HK-2 (cell line): ENCODE results near the gene SLC13A1.
"Not testable (repeated sequence)": the region's sequence is repeated elsewhere in the genome, so short reads cannot be mapped to it uniquely, and the experiment has no call there.

Experiments
- DNase-seq: peaks from one replicate; pipeline ENCODE4 v3.0.0-alpha.2; 2018; ENCODE audit not compliant: unreplicated experiment

The SLC13A1 gene

DNA sequence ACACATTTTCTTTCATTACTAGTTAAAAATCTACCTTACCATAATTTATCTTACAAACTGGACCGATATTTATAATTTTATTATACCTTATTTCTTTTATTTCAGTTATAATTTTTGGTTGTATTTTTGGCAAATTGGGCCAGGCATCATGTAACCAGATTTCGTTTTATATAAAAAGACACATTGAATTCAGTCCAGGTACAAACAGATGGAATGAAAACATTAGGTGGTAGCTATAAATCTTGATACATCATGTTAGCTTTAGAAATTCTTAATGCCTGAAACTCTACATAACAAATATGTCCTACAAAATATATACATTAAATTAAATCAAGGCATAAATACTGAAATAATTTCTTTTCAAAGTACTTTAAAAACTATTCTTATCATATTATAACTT lies 73.1 kb downstream of the SLC13A1 start:
- no peak for DNase-seq

DNA sequence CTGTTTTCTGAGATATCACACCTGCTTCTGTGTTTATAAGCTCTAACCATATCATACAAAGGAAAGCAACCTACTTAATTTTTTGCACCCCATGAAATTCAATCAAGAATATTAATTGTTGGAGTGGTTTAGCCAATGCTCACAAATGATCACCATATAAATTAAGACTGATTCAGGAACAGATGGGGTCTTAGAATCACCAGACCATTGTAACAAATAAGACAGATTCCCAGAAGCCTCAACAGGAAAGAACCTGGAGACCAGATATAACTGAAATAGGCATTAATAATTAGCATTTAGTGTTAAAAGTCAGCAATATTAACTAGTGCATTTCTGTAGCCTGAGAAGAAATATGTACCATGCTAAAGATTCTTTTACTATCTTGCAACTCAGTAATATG lies 73.6 kb downstream of the SLC13A1 start:
- DNase-seq, result no peak

DNA sequence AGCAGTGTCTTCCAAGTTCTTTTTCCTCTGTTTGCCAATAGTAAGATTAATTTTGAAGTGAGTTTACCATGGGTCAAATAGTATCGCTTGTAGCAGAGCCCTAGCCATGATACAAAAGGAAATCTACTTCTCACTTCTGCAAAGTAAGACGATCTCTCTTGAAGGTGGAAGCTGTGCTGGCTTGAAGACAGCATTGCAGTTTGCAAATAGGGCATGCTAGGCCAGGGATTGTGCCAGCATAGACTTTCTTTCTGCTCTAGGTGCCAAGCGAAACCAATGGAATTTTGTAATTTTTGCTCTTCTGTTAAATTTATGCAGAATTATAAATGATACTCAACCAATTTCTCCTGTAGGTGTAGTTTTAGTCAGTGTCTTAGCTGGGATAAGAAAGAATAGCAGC lies 74.5 kb downstream of the SLC13A1 start:
- no peak for DNase-seq

DNA sequence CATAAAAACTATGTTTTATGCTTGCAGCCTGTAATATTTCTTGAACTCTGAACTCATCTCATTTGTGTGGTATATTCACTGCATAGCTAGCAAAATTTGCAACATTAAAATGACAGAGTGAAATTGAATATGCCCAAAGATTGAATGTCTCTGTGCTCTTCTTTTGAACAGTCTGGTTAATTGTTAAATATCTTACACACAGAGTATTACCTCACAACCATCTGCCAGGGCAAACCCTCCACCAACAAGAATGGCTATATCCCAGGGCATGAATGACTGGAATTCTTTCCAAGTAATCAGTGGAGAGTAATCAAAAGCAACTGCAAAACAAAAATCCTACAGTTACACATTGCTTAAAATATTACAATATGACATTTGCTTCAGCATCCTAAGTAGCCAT lies 76.9 kb downstream of the SLC13A1 start:
- no peak for DNase-seq

DNA sequence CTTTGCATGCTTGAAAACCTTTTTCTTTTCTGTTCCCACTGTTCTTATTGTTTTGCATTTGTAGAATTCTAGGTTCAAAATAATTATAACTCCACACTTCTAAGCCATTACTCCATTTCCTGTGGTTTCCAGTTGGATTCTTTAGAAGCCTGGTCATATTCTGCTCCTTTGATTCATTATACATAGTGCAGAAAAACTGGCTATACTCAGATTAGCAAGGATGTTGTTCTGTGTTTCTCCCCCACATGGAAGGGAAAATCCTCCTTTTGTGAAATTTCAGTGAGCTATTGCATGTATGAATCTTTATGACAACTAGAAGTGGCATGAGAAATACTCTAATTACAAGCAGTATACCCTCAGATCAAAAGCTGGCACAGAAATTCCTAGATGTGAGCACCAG lies 79.5 kb downstream of the SLC13A1 start:
- no peak for DNase-seq

DNA sequence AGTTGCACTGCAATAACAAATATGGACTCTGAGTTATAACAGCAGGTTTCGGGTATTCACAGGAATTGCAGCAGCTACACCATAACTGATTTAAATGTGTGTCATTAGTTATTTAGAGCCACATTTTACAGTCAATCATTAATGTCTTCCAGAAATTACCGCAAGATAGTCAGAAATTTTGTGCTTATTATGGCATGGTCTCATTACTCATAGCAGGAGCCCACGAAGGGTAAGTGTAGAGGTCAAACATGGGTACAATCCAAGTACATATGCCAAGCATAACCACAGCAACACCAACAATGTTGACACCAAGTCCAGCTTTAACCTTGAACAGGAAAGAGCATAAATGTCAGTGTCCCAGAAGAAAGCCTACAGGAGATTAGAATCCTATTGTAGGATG lies 84.4 kb downstream of the SLC13A1 start:
- DNase-seq, result no peak

DNA sequence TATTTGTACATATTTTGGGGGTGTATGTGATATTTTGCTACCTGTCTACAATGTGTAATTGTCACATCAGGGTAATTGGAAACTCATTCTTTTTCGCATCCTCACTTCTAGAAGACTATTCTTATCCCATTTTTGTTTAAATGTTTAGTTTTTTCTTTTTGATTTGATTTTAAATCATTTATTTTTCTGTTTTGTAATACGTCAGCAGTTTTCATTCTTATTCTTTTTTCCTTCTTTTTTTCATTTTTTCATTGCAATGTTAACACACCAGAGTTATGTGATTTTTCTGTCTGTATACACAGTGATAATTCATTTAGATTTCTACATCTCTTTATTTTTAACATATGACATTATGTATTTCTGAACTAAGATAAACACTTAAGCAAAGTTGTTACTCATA lies 85.5 kb downstream of the SLC13A1 start:
- DNase-seq, result no peak

DNA sequence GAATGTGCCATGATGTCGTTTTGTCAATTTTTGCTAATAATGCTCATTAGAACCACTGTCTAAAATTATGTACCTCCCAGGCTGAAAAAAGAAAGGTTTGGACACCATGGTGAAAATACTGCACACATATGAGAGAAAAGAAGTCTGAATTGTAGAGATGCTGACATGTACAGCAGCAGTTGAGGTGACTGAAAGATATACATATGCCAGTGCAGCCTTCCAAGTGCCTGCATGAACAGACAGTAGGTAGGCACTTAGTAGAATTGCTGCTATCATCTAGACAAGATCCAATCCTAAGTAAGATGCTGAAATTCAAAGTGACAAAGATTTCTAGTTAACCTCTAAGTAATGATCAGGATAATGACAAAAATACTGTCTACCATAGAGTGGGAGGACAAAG lies 86.9 kb downstream of the SLC13A1 start:
- no peak for DNase-seq

DNA sequence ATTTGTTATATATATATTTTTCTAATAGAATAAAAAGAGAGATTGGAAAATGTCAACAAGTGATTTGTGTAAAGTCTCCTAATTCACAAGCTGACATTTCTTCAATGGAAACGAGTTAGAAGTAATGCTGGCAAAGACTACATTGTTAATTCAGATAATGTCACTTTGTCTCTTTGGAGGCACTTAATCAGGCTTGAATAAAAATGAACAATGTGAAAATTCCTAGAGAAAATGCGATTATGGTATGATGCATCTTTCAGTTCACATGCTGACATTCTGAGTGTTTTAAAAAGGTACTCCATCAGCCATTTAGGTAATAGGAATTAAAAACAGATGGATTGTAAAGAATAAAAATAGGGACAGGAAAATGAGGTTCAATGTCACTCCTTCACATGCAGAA lies 100.1 kb downstream of the SLC13A1 start:
- no peak for DNase-seq

DNA sequence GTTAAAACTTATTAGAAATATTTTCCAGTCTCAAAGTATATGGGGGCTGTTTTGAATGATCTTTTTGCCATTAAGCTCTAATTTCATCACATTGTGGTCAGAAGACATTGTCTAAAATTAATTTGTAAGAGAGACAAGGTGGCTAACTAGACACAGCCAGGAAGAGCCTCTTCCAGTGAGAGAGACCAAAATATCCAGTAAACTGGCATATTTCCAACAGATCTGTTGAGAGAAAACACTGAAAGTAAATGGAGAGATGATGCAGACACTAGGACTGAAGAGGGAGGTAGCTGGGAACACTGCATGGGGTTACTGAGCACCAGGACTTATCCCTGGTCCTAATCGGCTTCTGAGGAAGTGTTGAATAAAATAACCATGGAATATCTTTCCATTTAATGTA lies 102.8 kb downstream of the SLC13A1 start:
- DNase-seq, result no peak

DNA sequence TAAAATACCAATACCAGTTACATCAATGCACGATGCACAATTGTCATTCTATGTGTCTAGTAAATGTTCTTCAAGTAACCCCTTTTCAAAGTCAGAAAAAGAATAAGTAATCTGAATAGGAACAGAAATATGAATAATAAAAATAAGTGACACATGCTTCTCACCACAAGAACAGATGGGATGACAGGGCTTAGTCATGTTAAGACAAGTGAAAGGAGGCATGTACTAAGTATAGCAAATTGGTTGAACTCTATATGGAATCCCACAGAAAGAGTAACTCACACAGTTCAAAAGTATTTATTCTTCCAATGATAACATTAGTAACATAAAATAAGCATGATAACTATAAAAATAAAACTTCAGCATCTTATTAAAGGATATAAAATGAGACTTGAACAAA lies 103.3 kb downstream of the SLC13A1 start:
- DNase-seq, result no peak

DNA sequence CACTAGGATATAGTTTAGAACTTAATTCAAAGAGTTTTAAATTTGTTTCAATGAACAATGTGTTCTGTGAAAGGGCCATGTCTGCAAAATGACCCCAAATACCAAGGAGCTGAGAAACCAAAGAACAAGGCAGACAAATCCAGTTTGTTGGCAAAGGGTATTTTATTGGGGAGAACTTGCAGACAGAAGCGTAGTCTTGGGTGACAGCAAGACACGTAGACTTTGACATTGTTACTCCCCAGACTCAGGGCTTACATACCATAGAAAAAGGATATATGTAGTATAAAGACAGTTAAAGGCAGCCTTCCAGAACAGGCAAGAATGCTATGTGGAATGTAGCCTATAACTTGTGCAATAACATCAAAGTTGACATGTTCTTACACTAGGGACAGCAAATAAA lies 109.3 kb downstream of the SLC13A1 start:
- no peak for DNase-seq

DNA sequence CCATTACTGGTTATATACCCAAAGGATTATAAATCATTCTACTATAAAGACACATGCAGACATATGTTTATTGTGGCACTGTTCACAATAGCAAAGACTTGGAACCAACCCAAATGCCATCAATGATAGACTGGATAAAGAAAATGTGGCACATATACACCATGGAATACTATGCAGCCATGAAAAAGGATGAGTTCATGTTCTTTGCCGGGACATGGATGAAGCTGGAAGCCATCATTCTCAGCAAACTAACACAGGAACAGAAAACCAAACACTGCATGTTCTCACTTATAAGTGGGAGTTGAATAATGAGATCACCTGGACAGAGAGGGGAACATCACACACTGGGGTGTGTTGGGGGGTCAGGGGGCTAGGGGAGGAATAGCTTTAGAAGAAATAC lies 112.9 kb downstream of the SLC13A1 start:
- DNase-seq, result not testable (repeated sequence)

DNA sequence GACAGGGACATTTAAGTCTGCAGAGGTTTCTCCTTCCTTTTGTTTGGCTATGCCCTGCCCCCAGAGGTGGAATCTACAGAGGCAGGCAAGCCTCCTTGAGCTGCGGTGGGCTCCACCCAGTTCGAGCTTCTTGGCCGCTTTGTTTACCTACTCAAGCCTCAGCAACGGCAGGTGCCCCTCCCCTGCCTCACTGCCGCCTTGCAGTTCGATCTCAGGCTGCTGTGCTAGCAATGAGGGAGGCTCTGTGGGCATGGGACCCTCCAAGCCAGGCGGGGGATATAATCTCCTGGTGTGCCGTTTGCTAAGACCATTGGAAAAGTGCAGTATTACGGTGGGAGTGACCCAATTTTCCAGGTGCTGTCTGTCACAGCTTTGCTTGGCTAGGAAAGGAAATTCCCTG lies 114.9 kb downstream of the SLC13A1 start:
- DNase-seq, result not testable (repeated sequence)

DNA sequence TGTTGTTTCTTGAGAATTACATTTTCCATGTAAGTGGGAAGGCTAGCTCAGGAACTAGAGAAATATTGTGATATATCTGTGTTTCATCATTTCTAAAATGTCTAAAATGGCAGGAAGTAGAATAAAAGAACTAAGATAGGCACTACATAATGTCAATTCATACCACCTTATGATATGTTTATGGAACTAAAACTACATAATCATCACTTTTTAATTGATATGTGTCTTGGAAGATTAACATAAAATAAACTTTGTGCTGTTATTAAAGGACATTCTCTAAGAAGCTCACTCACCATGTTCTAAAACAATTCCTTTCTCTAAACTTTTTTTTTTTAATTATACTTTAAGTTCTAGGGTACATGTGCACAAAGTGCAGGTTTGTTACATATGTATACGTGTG lies 120.7 kb downstream of the SLC13A1 start:
- no peak for DNase-seq

DNA sequence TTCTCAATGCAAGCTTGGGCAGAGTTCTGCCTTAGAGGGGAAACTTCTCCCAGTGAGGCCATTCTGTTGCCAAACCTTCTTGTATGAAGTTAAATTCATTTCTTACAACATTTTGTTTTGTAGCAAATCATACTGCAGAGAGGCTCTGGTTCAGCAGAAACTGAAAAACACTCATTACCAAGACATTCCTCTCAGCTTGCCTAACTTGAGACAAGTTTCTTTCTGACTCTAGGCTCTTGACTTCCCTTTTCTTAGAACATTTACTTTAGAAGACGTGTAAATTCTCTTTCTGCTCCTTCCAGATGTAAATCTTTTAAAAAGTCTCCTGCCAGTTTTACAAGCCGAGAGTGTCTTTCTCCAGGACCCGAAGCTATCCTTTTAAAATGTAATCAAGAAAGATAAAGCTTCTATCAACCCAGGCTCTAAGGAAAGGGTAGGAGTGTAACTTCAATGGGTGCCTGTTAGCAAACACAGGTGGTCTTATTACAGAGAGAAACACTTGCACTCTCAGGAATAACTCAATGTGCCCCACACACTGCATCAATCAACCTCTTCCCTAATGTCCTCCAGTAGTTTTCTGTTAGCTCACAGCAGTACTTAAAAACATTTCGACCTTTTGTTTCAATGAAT lies 123.8 kb downstream of the SLC13A1 start:
- no peak for DNase-seq

DNA sequence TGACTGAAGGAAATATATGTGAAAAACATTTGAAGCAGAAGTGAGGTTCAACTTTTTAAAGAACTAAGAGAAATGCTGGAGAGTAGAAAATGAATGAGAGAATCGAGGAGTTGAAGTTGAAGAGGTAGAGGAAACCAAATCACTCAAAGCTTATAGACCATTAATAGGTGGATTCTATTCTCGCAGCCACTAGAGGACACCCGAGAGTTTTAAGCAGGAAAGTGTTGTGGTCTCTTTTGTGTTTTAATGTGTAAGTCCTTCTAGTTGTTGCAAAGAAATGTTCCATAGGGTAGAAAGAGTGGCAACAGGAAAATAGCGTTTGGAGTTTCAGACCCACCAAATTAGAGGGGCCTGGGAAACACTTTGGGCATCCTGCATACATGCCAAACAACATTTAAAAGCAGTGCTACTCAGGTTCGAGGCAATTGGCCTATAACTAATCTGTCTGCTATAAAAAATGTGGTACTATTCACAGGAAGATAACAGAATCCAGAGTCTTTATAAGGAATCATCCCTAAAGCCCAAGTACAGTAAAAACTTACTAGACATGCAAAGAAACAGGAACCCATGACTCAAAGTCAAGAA lies 129.0 kb downstream of the SLC13A1 start:
- DNase-seq, result no peak

DNA sequence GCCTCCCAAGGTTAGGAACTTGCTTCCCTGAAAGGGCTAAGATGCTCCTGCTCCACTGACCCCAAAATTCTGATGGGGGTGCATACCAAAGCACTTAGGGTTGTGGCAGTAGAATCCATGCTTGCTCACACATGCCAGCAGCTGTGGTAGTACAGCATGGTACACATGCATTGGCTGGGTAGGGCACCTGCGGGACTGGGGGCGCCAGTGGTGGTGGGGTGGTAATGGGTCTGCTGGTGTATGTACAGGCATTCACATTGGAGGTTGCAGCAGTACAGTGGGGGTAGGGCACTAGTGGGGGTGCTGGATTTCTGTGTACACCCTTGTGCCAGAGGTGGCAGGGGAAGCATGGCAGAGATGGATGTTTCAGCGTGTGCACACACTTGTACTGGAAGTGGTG lies 132.0 kb downstream of the SLC13A1 start:
- no peak for DNase-seq
